H1 (cell line): ENCODE results near the gene LBX1. TPM values are rescaled to one million over a fixed set of nuclear protein-coding genes. Genes with fewer than 3 reads are reported as not detected.

ENCODE experiments used
- CTCF ChIA-PET: fragments of 300-600 bp; sonication (Branson Sonifier 250); formaldehyde crosslinking; loops from one replicate; lab custom pipeline; 2021; ENCODE audit not compliant: partially characterized antibody; lab: Charles Lee
- POLR2A ChIA-PET: fragments of 300-600 bp; sonication (Branson Sonifier 250); formaldehyde crosslinking; loops from one replicate; lab custom pipeline; 2021; ENCODE audit warnings: inconsistent platforms; ENCODE audit not compliant: partially characterized antibody; lab: Charles Lee
- DNase-seq, 2 experiments: peaks; one replicate each; pipeline versions ENCODE4 v3.0.0 to v3.0.0-alpha.2; 2010 to 2022; ENCODE audit warnings: low spot score in 2 of 2, low read depth in 1 of 2, mixed read lengths in 1 of 2
- FAIRE-seq: peaks from 2 replicates; lab custom pipeline; 2011; peaks lifted over from hg19 to GRCh38; lab: Jason Lieb, UNC
- H2AFZ ChIP-seq: 2 replicates; pipeline ENCODE4 v1.8.1; 2012; ENCODE audit warnings: low read length, inconsistent platforms
- H2AK5ac ChIP-seq: 2 replicates; pipeline ENCODE4 v1.6.1; 2013; ENCODE audit warnings: low read depth, low read length
- H2BK120ac ChIP-seq: replicated peaks from 2 replicates; pipeline ENCODE3; 2013; ENCODE audit warnings: low read depth, low read length, inconsistent platforms
- H2BK12ac ChIP-seq: 2 replicates; pipeline ENCODE4 v1.6.1; 2013; ENCODE audit warnings: low read depth, low read length
- H2BK15ac ChIP-seq: 2 replicates; pipeline ENCODE4 v1.6.1; 2013; ENCODE audit warnings: low read length
- H2BK20ac ChIP-seq: 2 replicates; pipeline ENCODE4 v1.6.1; 2013; ENCODE audit warnings: low read length
- H2BK5ac ChIP-seq: 2 replicates; pipeline ENCODE4 v1.6.1; 2013; ENCODE audit warnings: low read depth, low read length
- H3K14ac ChIP-seq: 2 replicates; pipeline ENCODE4 v1.6.1; 2013; ENCODE audit warnings: inconsistent platforms; ENCODE audit not compliant: insufficient read length
- H3K18ac ChIP-seq: 2 replicates; pipeline ENCODE4 v1.6.1; 2013; ENCODE audit warnings: low read length; ENCODE audit errors: extremely low read depth
- H3K23ac ChIP-seq: 2 replicates; pipeline ENCODE4 v1.6.1; 2013; ENCODE audit warnings: inconsistent platforms; ENCODE audit not compliant: insufficient read length
- H3K23me2 ChIP-seq: 2 replicates; pipeline ENCODE4 v1.6.1; 2013; ENCODE audit warnings: low read depth, low read length
- H3K27ac ChIP-seq: 2 replicates; pipeline ENCODE4 v1.6.1; 2011; ENCODE audit warnings: low read depth, low read length, inconsistent platforms
- H3K27me3 ChIP-seq, 4 experiments: replicated peaks in 1 of 4; 1 replicate in 1 of 4; 2 replicates in 3 of 4; pipeline versions ENCODE4 v1.6.1 to v1.8.1; 2011 to 2013; ENCODE audit warnings: low read length in 3 of 4, mild to moderate bottlenecking in 3 of 4, inconsistent platforms in 2 of 4, mixed read lengths in 2 of 4, moderate library complexity in 1 of 4; ENCODE audit not compliant: control insufficient read depth in 3 of 4, insufficient read depth in 3 of 4; ENCODE audit errors: extremely low read depth in 1 of 4
- H3K36me3 ChIP-seq, 4 experiments: 2 replicates each; pipeline versions ENCODE4 v1.6.1 to v1.8.1; 2011 to 2013; ENCODE audit warnings: mild to moderate bottlenecking in 4 of 4, low read length in 3 of 4, moderate library complexity in 2 of 4, control low read depth in 1 of 4, inconsistent platforms in 1 of 4; ENCODE audit not compliant: insufficient read depth in 4 of 4, control insufficient read depth in 2 of 4
- H3K4ac ChIP-seq: replicated peaks from 2 replicates; pipeline ENCODE3; 2013; ENCODE audit warnings: low read length, low read depth, mixed read lengths, inconsistent platforms; ENCODE audit not compliant: insufficient read length
- H3K4me1 ChIP-seq, 4 experiments: replicated peaks in 1 of 4; 1 replicate in 1 of 4; 2 replicates in 3 of 4; pipeline versions ENCODE4 v1.6.1 to v1.8.1; 2011 to 2013; ENCODE audit warnings: low read length in 3 of 4, inconsistent platforms in 2 of 4, mixed read lengths in 1 of 4; ENCODE audit not compliant: insufficient read depth in 4 of 4, control insufficient read depth in 3 of 4
- H3K4me2 ChIP-seq, 2 experiments: 2 replicates each; pipeline versions ENCODE4 v1.6.1 to v1.8.1; 2011 to 2013; ENCODE audit warnings: low read depth in 2 of 2, low read length in 2 of 2, control low read depth in 1 of 2, inconsistent platforms in 1 of 2, mild to moderate bottlenecking in 1 of 2; ENCODE audit not compliant: insufficient read depth in 1 of 2
- H3K4me3 ChIP-seq, 4 experiments: fragments of 200-600, 300-600 bp in 1 of 4; sonication (generic), shearing (Covaris generic), sonication (Bioruptor Twin) in 1 of 4; 2 replicates each; pipeline versions ENCODE4 v1.5.1 to v1.8.1; 2011 to 2016; ENCODE audit warnings: low read length in 4 of 4, low read depth in 3 of 4, control low read depth in 2 of 4, inconsistent platforms in 2 of 4, mild to moderate bottlenecking in 2 of 4, mixed read lengths in 1 of 4, moderate library complexity in 1 of 4; ENCODE audit not compliant: insufficient read depth in 2 of 4; ENCODE audit errors: extremely low read depth in 1 of 4
- H3K56ac ChIP-seq: replicated peaks from 2 replicates; pipeline ENCODE3; 2013; ENCODE audit warnings: low read depth, mild to moderate bottlenecking, mixed read lengths, low read length, inconsistent platforms; ENCODE audit not compliant: insufficient read length
- H3K79me1 ChIP-seq: 2 replicates; pipeline ENCODE4 v1.6.1; 2013; ENCODE audit warnings: low read depth, low read length, control low read depth
- H3K79me2 ChIP-seq, 2 experiments: 2 replicates each; pipeline versions ENCODE4 v1.6.1 to v1.8.1; 2012 to 2013; ENCODE audit warnings: low read length in 2 of 2, mild to moderate bottlenecking in 2 of 2, inconsistent platforms in 1 of 2; ENCODE audit not compliant: insufficient read depth in 2 of 2, control insufficient read depth in 1 of 2
- H3K9ac ChIP-seq, 4 experiments: replicated peaks in 1 of 4; 1 replicate in 1 of 4; 2 replicates in 3 of 4; pipeline versions ENCODE4 v1.6.1 to v1.8.1; 2011 to 2013; ENCODE audit warnings: low read depth in 3 of 4, low read length in 3 of 4, control low read depth in 2 of 4, mild to moderate bottlenecking in 2 of 4, moderate library complexity in 2 of 4, inconsistent platforms in 1 of 4; ENCODE audit errors: extremely low read depth in 1 of 4
- H3K9me3 ChIP-seq, 2 experiments: 2 replicates each; pipeline versions ENCODE4 v1.6.1 to v1.8.1; 2012 to 2013; ENCODE audit warnings: mild to moderate bottlenecking in 2 of 2, moderate library complexity in 2 of 2, control low read depth in 1 of 2, inconsistent platforms in 1 of 2, low read depth in 1 of 2, low read length in 1 of 2, mixed read lengths in 1 of 2; ENCODE audit not compliant: insufficient read depth in 2 of 2
- H4K20me1 ChIP-seq, 2 experiments: replicated peaks in 1 of 2; 2 replicates each; pipeline versions ENCODE3 to v1.8.1; 2011 to 2013; ENCODE audit warnings: inconsistent platforms in 2 of 2, low read length in 2 of 2, mild to moderate bottlenecking in 1 of 2; ENCODE audit not compliant: insufficient read depth in 2 of 2, control insufficient read depth in 1 of 2
- H4K5ac ChIP-seq: 2 replicates; pipeline ENCODE4 v1.6.1; 2013; ENCODE audit warnings: low read length, low read depth, mixed read lengths, inconsistent platforms; ENCODE audit not compliant: insufficient read length
- H4K8ac ChIP-seq: 2 replicates; pipeline ENCODE4 v1.8.0; 2013; ENCODE audit warnings: mild to moderate bottlenecking, moderate library complexity, low read length, inconsistent platforms; ENCODE audit not compliant: insufficient read depth; ENCODE audit errors: extremely low read depth
- H4K91ac ChIP-seq: replicated peaks from 2 replicates; pipeline ENCODE3; 2013; ENCODE audit warnings: low read length, mixed read lengths, inconsistent platforms; ENCODE audit not compliant: insufficient read length
- CEBPB ChIP-seq: IDR thresholded peaks from 2 replicates; pipeline ENCODE4 v1.6.1; 2012; ENCODE audit warnings: low read depth, low read length
- CTCF ChIP-seq, 3 experiments: IDR thresholded peaks; 1 replicate in 2 of 3; 2 replicates in 1 of 3; pipeline versions ENCODE4 v1.5.1 to v1.6.1; 2011; ENCODE audit warnings: low read length in 3 of 3, mild to moderate bottlenecking in 3 of 3, inconsistent platforms in 2 of 3, low read depth in 1 of 3, moderate library complexity in 1 of 3; ENCODE audit not compliant: insufficient read depth in 1 of 3; ENCODE audit errors: control extremely low read depth in 1 of 3
- JUND ChIP-seq: IDR thresholded peaks from 2 replicates; pipeline ENCODE4 v1.6.1; 2011; ENCODE audit warnings: mild to moderate bottlenecking, improper control_type of control experiment, low read length
- POLR2A ChIP-seq, 2 experiments: IDR thresholded peaks; 1 replicate in 1 of 2; 2 replicates in 1 of 2; pipeline ENCODE4 v1.6.1; 2011; ENCODE audit warnings: low read depth in 2 of 2, low read length in 2 of 2, mild to moderate bottlenecking in 2 of 2; ENCODE audit errors: control extremely low read depth in 1 of 2
- RNF2 ChIP-seq: fragments of 200-900, 300-1000 bp; sonication (generic); IDR thresholded peaks from 2 replicates; pipeline ENCODE4 v1.7.1; 2016; ENCODE audit warnings: borderline replicate concordance, low read depth, mild to moderate bottlenecking, antibody characterized with exemption, low read length; ENCODE audit not compliant: poor library complexity, severe bottlenecking; ENCODE audit errors: missing control alignments
- SAP30 ChIP-seq: fragments of 300-600 bp; sonication (generic); IDR thresholded peaks from 2 replicates; pipeline ENCODE4 v1.7.1; 2012; ENCODE audit warnings: low read length, moderate library complexity, mild to moderate bottlenecking, inconsistent platforms; ENCODE audit not compliant: insufficient read depth, insufficient replicate concordance
- SIN3A ChIP-seq, 2 experiments: IDR thresholded peaks in 1 of 2; conservative IDR thresholded peaks in 1 of 2; 2 replicates each; pipeline ENCODE4 v1.6.1; 2011 to 2012; ENCODE audit warnings: low read length in 2 of 2, improper control_type of control experiment in 1 of 2, low read depth in 1 of 2, mild to moderate bottlenecking in 1 of 2
- SP1 ChIP-seq: IDR thresholded peaks from 2 replicates; pipeline ENCODE4 v1.6.1; 2011; ENCODE audit warnings: low read depth, low read length
- TBP ChIP-seq: IDR thresholded peaks from 2 replicates; pipeline ENCODE4 v1.6.1; 2011; ENCODE audit warnings: low read depth, low read length, improper control_type of control experiment
- YY1 ChIP-seq: IDR thresholded peaks from 2 replicates; pipeline ENCODE4 v1.6.1; 2011; ENCODE audit warnings: low read depth, mild to moderate bottlenecking, low read length
- WGBS, 2 experiments: shearing (Covaris generic) in 1 of 2; methylation state at CpG; one replicate each; pipeline versions ENCODE4 v1.1.6 to v1.1.7; 2013 to 2015; ENCODE audit warnings: low lambda C conversion rate in 2 of 2, mixed read lengths in 2 of 2, inconsistent platforms in 1 of 2, low coverage in 1 of 2, missing lambda C conversion rate in 1 of 2; ENCODE audit not compliant: insufficient replicate concordance in 2 of 2, insufficient coverage in 1 of 2, insufficient read length in 1 of 2; ENCODE audit errors: extremely low coverage in 1 of 2, missing lambda C conversion rate in 1 of 2; 5-methylcytosine and 5-hydroxymethylcytosine counted together
- polyA plus RNA-seq, 7 experiments: library from polyadenylated mRNA; depleted of rRNA in 3 of 7; stranded (reverse) in 5 of 7; unstranded in 2 of 7; fragments of >200 nt in 5 of 7; fragments of 200-250 nt in 2 of 7; gene quantifications; 1 replicate in 5 of 7; 2 replicates in 1 of 7; 4 replicates in 1 of 7; pipeline versions ENCODE4 v1.2.1 to v1.2.3, GENCODE V29; 2011 to 2013; ENCODE audit warnings: missing spikeins in 2 of 7, mixed read lengths in 2 of 7
- total RNA-seq: library from RNA; stranded (reverse); fragmentation: NEBNext Ultra II Directional; extraction: Animal tissue kit (Norgen Biotek cat#: 25700); gene quantifications from 2 replicates; pipeline ENCODE4 v1.2.1, GENCODE V29; 2021

Gene LBX1
- total and polyA plus RNA-seq, 2 of the 8 experiments (the other 6 are each of a cell fraction or from before 2014, with no cell fraction given) = not detected

- DNase-seq (no peak), FAIRE-seq (no peak)
- peaks cover 0 to 18% (median 9%) of the 10 kb centered on the region in 4 experiments; a peak in 6 of 7 replicates for H3K4me1 ChIP-seq
- no peaks in the 10 kb centered on the region for H3K79me2 ChIP-seq
- peak overlapping the region; percentile 38; the same call in 1 of the 2 replicates for H3K18ac ChIP-seq
- H4K91ac ChIP-seq = no peak overlapping the region
- no peak overlapping the region for H2AK5ac ChIP-seq
- no peaks in the 10 kb centered on the region; a peak in 2 of 7 replicates for H3K27me3 ChIP-seq
- H3K4me2 ChIP-seq = 0 out of 4 replicates have a peak overlapping the region, but pooled peaks of 1 of the 2 experiments have one; percentile 27
- ChIA-PET CTCF (interaction anchor here (1.0 to 2.2 kb wide), 6 partner anchors 14 to 100 kb away, joined by 3 to 12 read pairs (median 4); no protein-coding TSS in a partner anchor), POLR2A (no interaction called here)
- H3K4me3 ChIP-seq = no peak overlapping the region
- no peak overlapping the region for H3K27ac ChIP-seq
- H3K36me3 ChIP-seq = no peaks in the 10 kb centered on the region
- H3K23ac ChIP-seq = no peak overlapping the region
- 0 out of 2 replicates have a peak overlapping the region, but pooled peaks have one; percentile 49 for H2AFZ ChIP-seq
- peak overlapping the region; percentile 88 for H3K4ac ChIP-seq
- no peak overlapping the region for H3K14ac ChIP-seq
- H3K56ac ChIP-seq = no peak overlapping the region
- 93% methylated on average over 4 of the region's 4 CpGs; no CpG with 5 or more reads in 1 of the 2 experiments for WGBS, 2 experiments
- no peak overlapping the region for H3K9ac ChIP-seq
- H3K23me2 ChIP-seq = no peaks in the 10 kb centered on the region; the same call in 1 of the 2 replicates
- H4K20me1 ChIP-seq = no peaks in the 10 kb centered on the region
- peak overlapping the region; percentile 94; the same call in 1 of the 2 replicates for H2BK5ac ChIP-seq
- H4K8ac ChIP-seq = no peak overlapping the region
- H2BK12ac ChIP-seq = peak overlapping the region; percentile 89; the same call in 1 of the 2 replicates
- no peaks in the 10 kb centered on the region for H3K9me3 ChIP-seq
- peak overlapping the region; percentile 94; the same call in 1 of the 2 replicates for H2BK20ac ChIP-seq
- no peak overlapping the region; the same call in 1 of the 2 replicates for H2BK15ac ChIP-seq
- no peaks in the 10 kb centered on the region for H3K79me1 ChIP-seq
- no peak overlapping the region for H4K5ac ChIP-seq
- no peak overlapping the region for H2BK120ac ChIP-seq
- TF ChIP-seq CTCF (IDR thresholded peaks at IDR 0.05; ENCODE audit: control extremely low read depth in 1 of 3, insufficient read depth in 1 of 3, low read depth in 1 of 3, low read length in 3 of 3) (no peak), SP1 (no peak), CEBPB (no peak), TBP (no peak), YY1 (no peak), RNF2 (no peak), POLR2A (IDR thresholded peaks at IDR 0.05; ENCODE audit: control extremely low read depth in 1 of 2, low read depth in 2 of 2, low read length in 2 of 2) (no peak), SAP30 (no peak), SIN3A (conservative IDR thresholded peaks at IDR 0.05 in 1 of 2, IDR thresholded peaks at IDR 0.05 in 1 of 2; ENCODE audit: low read depth in 1 of 2, low read length in 2 of 2) (no peak), JUND (no peak)
These were observed 40.3 kb downstream of the LBX1 start for GRCh38 chr10:101188942-101189341.
